Activated T-helper 17 cell treated with anti-CD3 and anti-CD28 coated beads, Interleukin-2, amount 50 U/mL, for 72 hours (primary cell): ENCODE data around the gene FRMD5. TPM values are rescaled to one million over a fixed set of nuclear protein-coding genes. Genes with fewer than 3 reads are reported as not detected.

Experiments used
- ATAC-seq: fragments of 150-1000 bp; cut with Tn5 transposase; replicated peaks from 2 replicates; pipeline ENCODE4 v1.10.0; 2021; ENCODE audit warnings: mild to moderate bottlenecking, moderate library complexity
- H3K27ac Mint-ChIP-seq: one replicate; pipeline ENCODE4 v1.8.0; 2022; ENCODE audit warnings: mixed read lengths
- H3K27me3 Mint-ChIP-seq: one replicate; pipeline ENCODE4 v1.8.0; 2022; ENCODE audit warnings: mixed read lengths
- H3K36me3 Mint-ChIP-seq: one replicate; pipeline ENCODE4 v1.8.0; 2022; ENCODE audit warnings: low read depth, mild to moderate bottlenecking, mixed read lengths
- H3K4me1 Mint-ChIP-seq: one replicate; pipeline ENCODE4 v1.8.0; 2022; ENCODE audit warnings: mixed read lengths
- H3K4me3 Mint-ChIP-seq: one replicate; pipeline ENCODE4 v1.8.0; 2022; ENCODE audit warnings: mild to moderate bottlenecking, mixed read lengths
- H3K9me3 Mint-ChIP-seq: one replicate; pipeline ENCODE4 v1.8.0; 2022; ENCODE audit warnings: mixed read lengths
- total RNA-seq, 2 donors: library from RNA; stranded (reverse); gene quantifications; one replicate each; pipeline ENCODE4 v1.2.3, GENCODE V29; 2022

FRMD5 gene
- total RNA-seq, 2 donors from 2014 or later = 0.26 to 0.66 TPM

DNA sequence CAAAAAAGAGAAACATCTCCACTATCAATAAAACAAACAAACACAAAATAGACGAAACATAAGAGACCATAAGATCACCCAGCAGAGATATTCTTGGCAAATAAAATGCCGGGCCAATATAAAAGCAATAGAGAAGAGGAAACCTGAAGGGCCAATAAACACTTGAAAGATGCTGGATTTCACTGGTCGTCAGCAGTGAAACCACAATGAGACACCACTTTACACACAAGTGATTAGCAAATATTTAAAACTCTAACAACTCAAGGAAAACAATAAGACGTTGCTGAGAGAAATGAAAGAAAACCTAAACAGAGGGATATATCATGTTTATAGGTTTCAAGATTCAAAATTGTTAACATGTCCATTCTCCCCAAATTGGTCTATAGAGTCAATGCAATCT lies 219.7 kb downstream of the FRMD5 start:
- ATAC-seq = no peak
- Mint-ChIP-seq H3K27me3 (peaks cover 7% of the 10 kb centered on the region), H3K9me3 (peaks cover 3% of the 10 kb centered on the region), H3K27ac (peak overlapping the region; percentile 20), H3K36me3 (no peaks in the 10 kb centered on the region), H3K4me1 (peaks cover 25% of the 10 kb centered on the region), H3K4me3 (no peak overlapping the region)

DNA sequence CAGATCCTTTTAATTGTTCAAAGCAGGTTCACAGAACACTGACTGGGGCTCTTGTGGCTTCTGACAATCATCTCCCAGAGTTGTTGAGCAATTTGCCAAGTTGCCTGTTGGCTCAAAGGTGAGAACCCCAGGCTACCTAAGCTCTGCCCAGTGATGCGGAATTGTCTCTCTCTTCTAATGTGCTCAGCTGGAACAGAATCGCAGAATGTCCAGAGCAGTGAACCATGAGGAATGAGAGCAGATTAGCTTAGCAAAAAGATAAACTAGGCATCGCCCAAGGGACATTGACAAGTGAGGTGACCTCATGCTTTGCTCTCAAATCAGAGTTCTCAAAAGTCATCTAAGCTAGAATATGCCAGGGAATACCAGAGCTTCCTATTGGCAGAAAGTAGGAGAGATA lies 220.2 kb downstream of the FRMD5 start:
- Mint-ChIP-seq H3K27me3 (peaks cover 7% of the 10 kb centered on the region), H3K36me3 (no peaks in the 10 kb centered on the region), H3K27ac (peak overlapping the region; percentile 20), H3K4me3 (no peak overlapping the region), H3K9me3 (peaks cover 3% of the 10 kb centered on the region), H3K4me1 (peaks cover 25% of the 10 kb centered on the region)
- no peak for ATAC-seq

DNA sequence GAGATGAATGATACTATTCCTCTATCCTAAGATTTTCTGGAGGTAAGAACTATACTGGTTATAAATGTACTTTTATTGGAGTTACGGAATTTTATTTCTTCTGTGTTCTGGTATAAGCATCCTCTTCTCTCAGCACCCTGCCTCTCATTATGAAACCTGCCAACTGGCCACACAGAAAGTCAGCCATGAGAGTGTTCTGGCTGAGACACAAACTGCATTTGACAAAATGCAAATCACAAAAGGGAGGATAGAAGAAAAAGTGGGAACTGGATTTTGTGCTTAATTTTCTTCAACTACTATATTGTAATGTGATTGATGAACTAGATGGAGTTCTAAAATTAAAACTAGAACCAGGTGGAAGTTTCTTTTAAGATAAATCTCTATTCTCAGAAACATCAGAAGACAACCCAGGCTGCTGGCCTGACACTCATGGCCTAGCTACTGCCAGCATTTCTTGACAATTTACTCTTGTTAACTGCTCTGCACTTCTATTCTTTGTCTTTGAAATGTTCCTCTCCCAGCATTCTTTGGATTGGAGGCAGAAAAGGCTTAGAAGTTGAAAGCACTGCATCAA lies 225.2 kb downstream of the FRMD5 start:
- ATAC-seq = no peak
- H3K9me3 Mint-ChIP-seq = no peaks in the 10 kb centered on the region
- H3K36me3 Mint-ChIP-seq = no peaks in the 10 kb centered on the region
- no peak overlapping the region for H3K4me3 Mint-ChIP-seq
- H3K27ac Mint-ChIP-seq = no peak overlapping the region
- no peaks in the 10 kb centered on the region for H3K27me3 Mint-ChIP-seq
- peaks cover 1% of the 10 kb centered on the region for H3K4me1 Mint-ChIP-seq

- Mint-ChIP-seq H3K4me3 (no peak overlapping the region), H3K9me3 (no peaks in the 10 kb centered on the region), H3K4me1 (no peaks in the 10 kb centered on the region), H3K27ac (no peak overlapping the region), H3K36me3 (no peaks in the 10 kb centered on the region), H3K27me3 (no peaks in the 10 kb centered on the region)
- ATAC-seq = no peak
Measured at GRCh38 chr15:43968551-43968950, 226.5 kb downstream of the FRMD5 start.

DNA sequence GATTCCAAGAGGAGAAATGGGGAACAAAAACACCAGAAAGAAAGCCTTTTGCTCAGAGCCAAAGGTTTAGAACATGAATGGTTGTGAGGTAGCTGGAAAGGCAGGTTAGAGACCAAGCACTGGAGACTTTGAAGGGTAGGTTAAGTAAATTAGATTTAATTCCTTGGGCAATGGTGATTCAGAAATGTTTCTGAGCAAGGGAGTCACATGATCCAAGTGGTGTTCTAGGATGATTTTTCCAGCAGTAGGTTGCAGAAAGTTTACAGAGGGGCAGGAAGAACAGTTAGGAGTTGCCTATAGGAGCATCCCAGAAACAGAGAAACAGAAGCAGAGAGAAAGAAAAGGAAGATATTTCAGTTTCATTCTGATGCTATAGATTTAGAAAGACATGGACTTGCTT lies 228.4 kb downstream of the FRMD5 start:
- no peak for ATAC-seq
- no peaks in the 10 kb centered on the region for H3K27me3 Mint-ChIP-seq

DNA sequence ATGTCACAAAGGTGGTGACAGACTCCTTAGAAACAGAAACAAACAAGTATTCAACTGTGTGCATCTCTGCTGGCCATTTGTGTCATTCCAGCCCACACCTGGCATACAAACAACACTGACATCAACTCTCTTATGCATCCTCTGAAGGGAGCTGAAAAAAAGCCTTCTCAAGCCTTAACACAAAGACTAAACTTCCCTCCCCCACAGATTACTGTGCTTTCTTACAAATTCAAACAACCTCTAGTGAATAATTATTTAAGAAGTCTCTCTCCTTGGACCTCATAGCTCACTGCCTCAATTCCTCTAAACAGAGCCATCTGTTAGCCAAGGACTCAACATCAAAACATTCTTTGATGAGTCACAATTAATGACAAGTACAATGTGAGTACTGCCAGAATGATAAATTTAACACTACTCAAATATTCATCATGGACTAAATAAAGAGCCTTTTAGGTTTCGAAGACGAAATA lies 236.2 kb downstream of the FRMD5 start:
- Mint-ChIP-seq H3K27ac (no peak overlapping the region), H3K9me3 (no peaks in the 10 kb centered on the region), H3K27me3 (peaks cover 19% of the 10 kb centered on the region), H3K4me1 (peaks cover 7% of the 10 kb centered on the region), H3K4me3 (no peak overlapping the region), H3K36me3 (no peaks in the 10 kb centered on the region)
- no peak for ATAC-seq

More for the DNA sequence above, 228.4 kb downstream of the FRMD5 start:
- H3K4me3 Mint-ChIP-seq = no peak overlapping the region
- H3K27ac Mint-ChIP-seq = no peak overlapping the region
- no peaks in the 10 kb centered on the region for H3K36me3 Mint-ChIP-seq
- H3K4me1 Mint-ChIP-seq = no peaks in the 10 kb centered on the region
- no peaks in the 10 kb centered on the region for H3K9me3 Mint-ChIP-seq

DNA sequence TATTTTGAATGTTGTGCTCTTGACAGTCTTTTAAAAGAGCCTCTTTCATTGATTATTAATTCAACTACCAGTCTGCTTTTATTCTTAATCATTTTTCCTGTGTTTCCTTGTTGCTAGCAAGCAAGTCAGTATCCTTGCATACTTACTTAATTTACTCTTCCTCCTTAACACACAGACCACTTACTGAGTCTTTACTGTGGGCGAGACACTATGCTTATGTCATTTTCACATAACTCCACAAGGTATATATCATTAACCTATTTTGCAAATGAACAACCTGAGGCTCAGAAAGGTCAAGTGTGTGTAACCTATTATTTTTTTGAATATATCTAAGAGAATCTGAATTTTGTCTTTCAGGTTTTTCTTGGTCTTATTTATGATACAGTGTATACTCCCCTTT lies 237.3 kb downstream of the FRMD5 start:
- Mint-ChIP-seq H3K27ac (peak overlapping the region; percentile 69), H3K4me3 (no peak overlapping the region), H3K36me3 (no peaks in the 10 kb centered on the region), H3K27me3 (peaks cover 19% of the 10 kb centered on the region), H3K4me1 (peaks cover 8% of the 10 kb centered on the region), H3K9me3 (no peaks in the 10 kb centered on the region)
- ATAC-seq = no peak

DNA sequence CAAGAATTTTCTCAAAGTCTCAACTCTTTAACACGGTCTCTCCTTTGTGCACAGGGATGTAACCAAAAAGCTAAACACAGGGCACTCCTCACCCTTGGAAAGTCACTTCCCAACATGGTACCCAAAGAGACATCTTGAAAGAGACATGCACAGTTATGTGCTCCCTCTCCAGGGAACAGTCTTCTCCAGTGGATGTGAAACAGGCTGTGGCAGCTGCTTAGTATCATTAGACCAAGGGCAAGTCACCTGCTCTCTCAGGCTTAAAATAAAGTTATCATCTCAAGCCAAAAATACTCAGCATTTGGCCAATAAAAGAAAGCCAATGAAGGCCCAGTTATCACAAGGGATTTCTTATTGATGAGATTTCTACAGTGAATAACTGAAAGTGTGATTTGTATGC lies 239.9 kb downstream of the FRMD5 start:
- H3K27me3 Mint-ChIP-seq = peaks cover 11% of the 10 kb centered on the region
- H3K4me1 Mint-ChIP-seq = peaks cover 8% of the 10 kb centered on the region
- no peak for ATAC-seq
- no peak overlapping the region for H3K4me3 Mint-ChIP-seq
- H3K36me3 Mint-ChIP-seq = no peaks in the 10 kb centered on the region
- no peaks in the 10 kb centered on the region for H3K9me3 Mint-ChIP-seq
- H3K27ac Mint-ChIP-seq = peak overlapping the region; percentile 78

- H3K36me3 Mint-ChIP-seq = no peaks in the 10 kb centered on the region
- H3K4me1 Mint-ChIP-seq = peaks cover 11% of the 10 kb centered on the region
- ATAC-seq = peak; percentile 96
- peaks cover 11% of the 10 kb centered on the region for H3K27me3 Mint-ChIP-seq
- H3K9me3 Mint-ChIP-seq = no peaks in the 10 kb centered on the region
- H3K4me3 Mint-ChIP-seq = peak overlapping the region; percentile 12
- peak overlapping the region; percentile 78 for H3K27ac Mint-ChIP-seq
Measured at GRCh38 chr15:43954181-43954621, 240.9 kb downstream of the FRMD5 start.

- no peak for ATAC-seq
- Mint-ChIP-seq H3K4me1 (peaks cover 18% of the 10 kb centered on the region), H3K27me3 (peaks cover 8% of the 10 kb centered on the region)
Measured at GRCh38 chr15:43953402-43953801, 241.7 kb downstream of the FRMD5 start.

GRCh38 chr15:43950531-43950930 lies 244.5 kb downstream of the FRMD5 start:
- Mint-ChIP-seq H3K9me3 (no peaks in the 10 kb centered on the region), H3K27me3 (peaks cover 4% of the 10 kb centered on the region), H3K4me3 (no peak overlapping the region), H3K27ac (no peak overlapping the region), H3K36me3 (no peaks in the 10 kb centered on the region), H3K4me1 (peaks cover 23% of the 10 kb centered on the region)
- ATAC-seq = no peak

More at GRCh38 chr15:43953402-43953801, 241.7 kb downstream of the FRMD5 start:
- Mint-ChIP-seq H3K9me3 (no peaks in the 10 kb centered on the region), H3K27ac (no peak overlapping the region), H3K36me3 (no peaks in the 10 kb centered on the region), H3K4me3 (no peak overlapping the region)

DNA sequence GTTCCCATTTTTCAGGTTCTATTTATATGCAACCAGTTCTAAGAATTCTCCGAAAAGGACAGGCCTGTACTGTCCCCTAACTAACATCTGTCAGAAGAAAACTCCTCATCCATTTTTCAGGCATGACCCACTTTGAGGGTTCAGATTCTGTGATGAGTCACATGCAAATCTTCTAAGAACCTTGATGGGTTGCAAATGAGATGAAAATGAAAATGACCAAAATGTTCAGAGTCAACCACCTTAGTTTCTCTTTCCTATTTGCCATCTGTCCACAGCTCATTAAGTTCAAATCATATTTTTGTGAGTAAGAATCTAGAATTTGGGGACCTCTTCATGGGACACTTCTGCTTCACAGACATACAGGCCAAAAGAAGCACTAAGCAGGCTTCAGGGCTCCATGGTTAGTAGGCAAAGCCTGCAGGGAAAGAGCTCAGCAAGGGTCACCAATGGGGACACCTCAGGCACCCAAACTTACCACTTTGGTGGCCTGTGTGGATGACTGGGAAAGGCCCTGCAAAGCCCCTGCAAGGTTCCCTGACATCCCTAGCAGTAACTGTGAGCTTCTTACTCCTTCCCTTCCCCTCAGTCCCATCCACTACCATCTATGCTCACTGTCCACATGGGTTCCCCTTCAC lies 246.3 kb downstream of the FRMD5 start:
- Mint-ChIP-seq H3K36me3 (no peaks in the 10 kb centered on the region), H3K27me3 (peaks cover 4% of the 10 kb centered on the region), H3K9me3 (no peaks in the 10 kb centered on the region), H3K4me3 (peak overlapping the region; percentile 22), H3K4me1 (peaks cover 15% of the 10 kb centered on the region), H3K27ac (peak overlapping the region; percentile 16)
- ATAC-seq = peak; percentile 91

DNA sequence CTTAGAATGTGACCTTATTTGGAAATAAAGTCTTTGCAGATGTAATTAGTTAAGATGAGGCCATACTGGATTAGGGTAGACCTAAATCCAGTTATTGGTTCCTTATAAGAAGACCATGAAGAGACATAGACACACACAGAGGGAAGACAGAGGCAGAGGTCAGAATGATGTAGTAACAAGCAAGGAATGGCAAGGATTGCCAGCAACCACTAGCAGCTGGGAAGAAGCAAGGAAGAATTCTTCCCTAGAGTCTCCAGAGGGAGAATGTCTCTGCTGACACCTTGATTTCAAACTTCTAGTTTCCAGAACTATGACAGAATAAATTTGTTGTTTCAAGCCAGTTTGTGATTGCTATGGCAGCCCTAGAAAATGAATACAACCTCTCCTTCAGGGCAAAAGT lies 251.6 kb downstream of the FRMD5 start:
- no peaks in the 10 kb centered on the region for H3K9me3 Mint-ChIP-seq
- peaks cover 5% of the 10 kb centered on the region for H3K4me1 Mint-ChIP-seq
- H3K4me3 Mint-ChIP-seq = no peak overlapping the region
- H3K36me3 Mint-ChIP-seq = no peaks in the 10 kb centered on the region
- H3K27me3 Mint-ChIP-seq = peaks cover 7% of the 10 kb centered on the region
- ATAC-seq = no peak
- no peak overlapping the region for H3K27ac Mint-ChIP-seq

- Mint-ChIP-seq H3K9me3 (no peaks in the 10 kb centered on the region), H3K27me3 (peaks cover 7% of the 10 kb centered on the region), H3K36me3 (no peaks in the 10 kb centered on the region), H3K27ac (no peak overlapping the region), H3K4me1 (no peaks in the 10 kb centered on the region), H3K4me3 (no peak overlapping the region)
- ATAC-seq = no peak
Measured at GRCh38 chr15:43942194-43942593, 252.9 kb downstream of the FRMD5 start.

GRCh38 chr15:43941555-43941954 lies 253.5 kb downstream of the FRMD5 start:
- Mint-ChIP-seq H3K9me3 (no peaks in the 10 kb centered on the region), H3K27ac (no peak overlapping the region), H3K4me1 (no peaks in the 10 kb centered on the region), H3K27me3 (peaks cover 8% of the 10 kb centered on the region), H3K36me3 (no peaks in the 10 kb centered on the region), H3K4me3 (no peak overlapping the region)
- ATAC-seq = no peak
